ENCODE measurements around the gene ADIPOR1.

- TF ChIP-seq POLR2AphosphoS5 (IDR thresholded peaks at IDR 0.05; ENCODE audit: low read depth, low read length) (no peak), REST (IDR thresholded peaks at IDR 0.05; ENCODE audit: insufficient read depth in 1 of 2, low read depth in 2 of 2, low read length in 2 of 2) (no peak), SIN3A (IDR thresholded peaks at IDR 0.05; ENCODE audit: borderline replicate concordance, insufficient read depth, low read length) (no peak), TAF1 (IDR thresholded peaks at IDR 0.05; ENCODE audit: borderline replicate concordance, insufficient read depth, low read length) (no peak), FOXP2 (optimal IDR thresholded peaks at IDR 0.05; ENCODE audit: borderline replicate concordance, extremely low read depth, extremely low read length, insufficient read depth) (no peak)
Observed at GRCh38 chr1:202915146-202915545, 43.0 kb downstream of the ADIPOR1 start.

Measured in PFSK-1 (cell line).